HPDE6-E6E7 (cell line): ENCODE results near the gene CAPN7.

Experiments used
- DNase-seq: peaks from one replicate; pipeline ENCODE4 v3.0.0; 2011; ENCODE audit warnings: missing footprints; ENCODE audit errors: extremely low spot score

The CAPN7 gene

GRCh38 chr3:15246186-15246585 lies 40.1 kb downstream of the CAPN7 start:
- no peak for DNase-seq

GRCh38 chr3:15253023-15253697 lies 47.1 kb downstream of the CAPN7 start:
- no peak for DNase-seq

- DNase-seq = no peak
Measured at GRCh38 chr3:15255215-15255614, 49.2 kb downstream of the CAPN7 start.

DNA sequence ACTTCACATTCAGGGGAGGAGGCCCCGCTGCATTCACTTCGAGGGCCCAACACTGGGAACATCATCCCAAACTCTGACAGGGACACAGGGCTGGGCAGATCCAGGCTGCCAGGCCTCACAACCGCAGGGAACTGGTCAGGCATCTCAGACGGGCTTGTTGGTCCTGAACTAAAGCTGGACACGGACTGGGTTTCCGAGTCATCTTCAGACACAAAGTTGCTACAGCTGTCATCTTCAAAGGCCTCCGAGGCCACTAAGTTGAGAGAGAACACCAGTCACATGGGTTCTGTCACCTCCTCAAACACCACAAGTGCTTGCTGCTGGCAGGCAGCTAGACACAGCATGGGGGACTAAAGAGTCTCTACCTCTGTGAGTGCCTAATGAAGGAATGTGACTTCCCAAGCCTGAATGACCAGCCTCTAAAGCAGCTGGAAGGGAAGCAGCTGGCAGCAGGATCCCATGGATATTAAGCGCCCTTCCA lies 50.9 kb downstream of the CAPN7 start:
- no peak for DNase-seq

DNA sequence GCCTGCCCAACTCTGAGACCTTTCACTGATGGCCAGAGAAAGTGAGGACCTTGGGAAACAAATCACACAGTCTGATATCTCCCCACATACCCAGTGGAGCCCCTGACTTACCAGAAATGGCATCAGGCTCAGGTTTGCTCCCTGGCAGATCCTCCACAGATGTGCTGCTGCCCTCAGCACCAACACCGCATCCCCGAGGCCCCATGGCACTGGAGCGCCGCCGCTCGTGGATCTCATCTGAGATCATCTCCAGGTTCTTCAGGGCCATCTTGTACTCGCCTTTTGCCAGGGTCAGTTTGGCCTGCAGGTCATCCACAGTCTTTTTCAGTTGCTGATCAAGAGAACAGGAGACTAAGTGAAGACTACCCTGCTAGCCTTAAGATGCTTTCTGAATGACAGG lies 52.7 kb downstream of the CAPN7 start:
- DNase-seq = no peak

DNA sequence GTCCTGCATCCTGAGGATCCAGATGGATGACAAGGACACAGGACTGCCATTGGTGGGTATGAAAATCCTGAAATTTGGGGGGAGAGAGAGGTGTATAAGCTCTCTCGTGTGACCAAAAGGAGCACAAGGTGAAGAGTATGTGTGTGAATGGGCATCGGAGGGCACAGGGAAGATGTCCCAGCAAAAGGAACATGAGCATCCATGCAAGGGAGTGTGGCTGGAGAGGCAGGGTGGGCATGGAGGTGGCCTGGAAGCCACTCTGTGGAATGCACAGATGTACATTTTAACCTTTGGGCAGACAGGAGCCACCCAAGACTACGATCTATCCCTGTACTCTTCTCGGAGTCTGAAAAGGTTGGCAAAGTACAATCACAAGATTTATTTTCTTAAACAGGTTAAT lies 54.5 kb downstream of the CAPN7 start:
- DNase-seq = no peak

GRCh38 chr3:15261274-15261673 lies 55.2 kb downstream of the CAPN7 start:
- DNase-seq = no peak

DNA sequence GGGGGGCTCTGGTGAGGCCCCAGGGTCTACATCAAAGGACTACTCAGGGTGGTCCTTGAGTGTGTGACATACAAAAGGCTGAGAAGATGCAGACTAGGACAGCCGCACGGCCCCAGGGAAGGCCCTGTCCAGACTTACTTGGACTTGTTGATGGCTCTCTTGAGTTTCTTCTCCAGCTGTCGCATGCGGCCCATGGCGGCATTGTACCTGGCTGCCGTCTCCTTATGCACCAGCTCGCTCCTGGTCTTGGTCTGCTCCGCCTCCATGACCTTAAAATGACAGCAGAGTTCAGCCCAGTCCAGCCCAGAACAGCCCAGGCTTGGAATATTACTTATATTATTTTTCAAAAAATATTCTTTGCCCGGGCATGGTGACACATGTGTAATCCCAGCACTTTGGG lies 56.0 kb downstream of the CAPN7 start:
- no peak for DNase-seq

- no peak for DNase-seq
Measured at GRCh38 chr3:15263120-15263519, 57.1 kb downstream of the CAPN7 start.

- DNase-seq = no peak
Measured at GRCh38 chr3:15263926-15264325, 57.9 kb downstream of the CAPN7 start.

GRCh38 chr3:15264486-15264885 lies 58.4 kb downstream of the CAPN7 start:
- no peak for DNase-seq

DNA sequence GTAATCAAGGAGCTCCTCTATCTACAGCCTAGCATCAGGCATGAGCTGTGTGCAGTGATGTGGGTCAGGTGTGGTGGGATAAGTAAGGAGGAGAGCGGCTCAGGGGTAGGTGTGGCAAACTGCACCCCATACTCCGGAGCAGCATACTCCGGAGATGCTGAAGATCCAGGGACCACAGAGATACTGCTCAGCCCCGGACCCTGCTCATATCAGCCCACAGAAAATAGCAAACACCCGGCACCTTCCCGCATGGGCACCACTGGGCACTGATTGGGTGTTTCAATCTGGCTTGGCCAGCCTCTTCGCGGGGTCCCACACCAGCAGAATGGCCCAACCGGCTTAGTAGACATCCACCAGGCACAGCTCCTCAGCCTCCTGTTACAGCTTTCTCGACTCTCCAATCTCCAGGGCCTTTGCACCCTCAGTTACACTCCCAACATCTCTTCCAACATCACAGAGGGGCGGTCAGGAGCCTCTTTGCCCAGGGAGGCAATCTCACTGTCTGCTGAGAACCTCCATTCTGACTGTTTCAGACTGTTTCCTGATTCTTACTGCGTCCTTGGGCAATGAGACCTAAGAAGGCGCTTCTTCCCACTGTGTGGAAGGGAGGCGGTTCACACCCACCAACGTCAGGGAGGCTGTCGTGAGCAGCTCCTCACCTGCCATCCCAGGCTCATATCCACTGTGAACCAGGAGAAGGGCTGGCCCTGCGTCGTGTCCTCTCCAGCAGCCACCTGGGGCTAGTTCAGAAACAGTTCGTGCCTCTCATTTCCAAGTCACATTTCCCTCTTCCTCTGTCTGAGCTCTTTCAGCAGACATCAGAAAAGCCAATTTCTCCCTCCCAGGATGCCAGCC lies 59.8 kb downstream of the CAPN7 start:
- no peak for DNase-seq

DNA sequence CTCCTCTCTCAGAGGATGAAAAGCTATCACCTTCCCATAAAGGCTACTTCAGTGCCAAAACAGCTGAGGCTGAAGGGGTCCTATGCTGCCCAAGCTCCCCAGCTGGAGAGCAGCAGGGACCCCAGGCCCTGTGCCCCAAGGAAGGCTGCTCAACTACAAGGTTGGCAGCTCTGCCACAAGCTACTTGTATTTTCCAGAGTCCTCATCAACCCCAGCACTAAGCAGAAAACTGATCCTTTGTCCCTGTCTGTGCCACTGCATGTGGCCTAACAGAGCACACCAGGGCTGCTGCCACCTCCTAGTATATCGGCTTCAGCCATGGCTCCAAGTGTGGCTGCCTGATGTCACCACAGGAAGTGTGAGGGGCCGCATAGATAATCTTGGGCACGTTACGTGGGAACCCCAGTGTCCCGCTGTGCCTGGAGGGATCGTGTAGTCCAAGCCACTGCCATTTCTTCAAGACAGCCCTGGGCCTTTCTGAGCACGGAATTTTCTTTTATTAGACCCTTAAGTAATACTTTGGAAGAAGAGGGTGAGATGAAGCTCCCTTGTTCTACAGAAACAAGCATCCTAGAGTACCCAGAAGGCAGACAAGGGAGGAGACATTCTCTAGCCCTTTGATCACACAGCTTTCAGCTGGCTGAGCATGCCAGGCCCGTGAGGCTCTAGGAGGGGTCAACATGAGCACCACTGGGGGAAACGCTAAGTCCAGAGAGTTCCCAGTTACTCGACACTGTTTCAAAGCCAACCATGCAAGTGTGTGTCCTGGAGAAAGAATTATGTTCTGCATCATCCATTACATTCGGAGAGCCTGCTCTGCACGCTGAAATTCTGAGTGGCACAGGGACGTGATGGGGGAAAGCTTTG lies 60.7 kb downstream of the CAPN7 start:
- DNase-seq = no peak

GRCh38 chr3:15267502-15267901 lies 61.5 kb downstream of the CAPN7 start:
- no peak for DNase-seq

DNA sequence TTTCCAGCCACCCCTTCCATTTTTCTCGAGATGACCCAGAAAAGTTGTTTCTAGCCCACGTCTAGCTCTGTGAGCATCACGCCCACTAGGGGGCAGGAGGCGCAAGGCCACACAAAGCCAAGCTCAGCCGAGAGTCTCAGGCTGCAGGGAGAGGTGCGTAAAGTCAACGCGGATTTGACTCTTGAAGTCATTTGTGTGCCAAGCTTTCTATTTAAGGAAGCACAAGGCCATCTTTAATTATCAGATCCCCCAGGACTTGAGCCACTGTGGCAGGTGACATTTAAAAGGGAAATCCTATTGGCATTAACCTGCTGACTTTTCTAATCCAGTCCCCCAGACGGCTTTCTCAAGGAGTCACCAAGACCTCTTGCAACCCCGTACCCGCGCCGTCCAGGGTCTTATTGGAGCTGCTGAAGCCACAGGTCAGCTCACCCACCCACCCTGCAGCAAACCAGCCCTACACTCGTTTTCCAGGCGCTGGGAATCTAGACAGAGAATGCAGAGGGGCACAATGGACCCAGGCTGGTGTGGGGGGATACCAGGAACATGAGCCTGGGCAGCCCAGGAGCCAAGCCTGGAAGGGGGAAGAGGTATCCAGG lies 62.1 kb downstream of the CAPN7 start:
- peak; percentile 27 for DNase-seq

GRCh38 chr3:15269091-15269989 lies 63.3 kb downstream of the CAPN7 start:
- peak; percentile 90 for DNase-seq

- DNase-seq = no peak
Measured at GRCh38 chr3:15271030-15271429, 65.0 kb downstream of the CAPN7 start.

DNA sequence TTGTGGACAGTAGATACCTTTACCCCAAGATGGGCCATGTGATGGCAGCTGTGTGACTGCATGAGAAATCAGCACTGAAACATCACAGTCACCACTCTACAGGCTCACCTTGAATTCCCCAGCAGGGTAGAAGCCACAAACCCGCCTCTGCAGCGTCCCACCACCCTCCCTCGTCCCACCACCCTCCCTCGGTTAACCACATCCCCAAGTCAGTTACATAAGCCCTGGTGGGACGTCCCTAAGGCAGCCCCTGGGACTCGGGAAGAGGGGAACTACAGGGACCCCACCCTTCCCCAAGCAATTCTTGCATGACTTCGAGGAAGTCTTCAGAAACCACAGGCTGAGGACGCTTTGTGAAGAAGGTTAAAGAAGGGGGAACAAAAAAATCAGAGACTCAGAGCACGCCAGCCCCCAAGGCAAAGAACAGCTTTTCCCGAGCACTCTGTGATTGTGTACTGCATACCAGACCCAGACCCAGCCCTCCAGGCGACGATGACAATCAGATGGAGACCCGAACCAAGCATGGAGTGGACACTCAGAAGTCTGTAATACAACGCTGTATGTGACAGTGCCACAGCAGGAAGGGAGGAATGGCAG lies 65.8 kb downstream of the CAPN7 start:
- no peak for DNase-seq

DNA sequence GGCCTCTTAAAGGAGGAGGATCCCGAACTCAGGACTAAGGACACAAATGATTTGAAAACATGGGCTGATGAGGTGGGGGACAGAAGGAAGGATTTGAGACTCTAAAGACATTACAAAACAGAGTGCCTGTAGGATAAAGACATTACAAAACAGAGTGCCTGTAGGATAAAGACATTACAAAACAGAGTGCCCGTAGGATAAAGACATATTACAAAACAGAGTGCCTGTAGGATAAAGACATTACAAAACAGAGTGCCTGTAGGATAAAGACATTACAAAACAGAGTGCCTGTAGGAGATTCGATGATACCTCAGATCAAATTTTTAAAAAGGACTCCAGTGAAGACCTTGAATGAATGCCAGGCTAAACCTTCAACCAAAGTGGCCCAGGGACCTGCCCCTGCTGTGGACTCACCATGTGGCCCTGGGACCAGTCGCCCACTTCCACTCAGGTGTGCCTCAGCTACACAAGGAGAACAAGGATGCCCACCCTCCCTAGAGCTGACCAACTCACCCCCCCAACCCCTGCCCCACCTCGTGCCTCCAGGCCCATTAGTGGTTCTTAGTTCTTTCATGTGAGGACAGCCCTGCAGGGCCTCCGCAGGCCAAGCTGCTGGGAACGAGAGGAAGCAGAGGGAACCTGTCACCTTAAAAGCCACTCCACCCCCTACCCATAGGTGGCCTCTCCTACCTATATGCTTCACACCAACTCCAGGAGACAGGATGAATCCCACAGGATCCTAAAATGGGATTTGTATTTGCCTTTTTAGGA lies 66.6 kb downstream of the CAPN7 start:
- no peak for DNase-seq

DNA sequence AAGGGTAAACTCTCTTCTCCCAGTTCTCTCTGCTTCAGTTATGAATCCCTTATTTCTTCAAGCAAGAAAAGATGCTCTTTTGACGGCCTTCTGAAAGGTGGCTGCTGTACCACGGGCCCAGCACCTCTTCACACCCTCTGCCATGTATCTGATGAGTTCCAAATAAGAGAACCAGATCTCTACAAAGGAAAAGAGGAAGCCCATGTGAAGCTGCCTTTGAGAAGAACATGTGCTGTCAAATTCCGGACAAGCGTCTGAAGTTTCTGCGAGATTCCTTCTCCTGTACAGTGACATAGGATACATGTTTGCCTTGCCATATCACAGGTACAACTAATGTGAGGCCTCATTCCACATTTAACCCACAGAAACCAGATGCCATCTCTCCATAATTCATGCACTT lies 67.2 kb downstream of the CAPN7 start:
- DNase-seq = no peak
